Parietal lobe (tissue), 1 donor: ENCODE data around the gene ZDHHC11. TPM values are rescaled to one million over a fixed set of nuclear protein-coding genes. Genes with fewer than 3 reads are reported as not detected.

Experiments
- total RNA-seq: library from RNA; depleted of rRNA; stranded (reverse); fragments of >200 nt; gene quantifications from one replicate; pipeline ENCODE4 v1.2.3, GENCODE V29; 2014

The ZDHHC11 gene
- 27.5 TPM for total RNA-seq

GRCh38 chr5:850511-851006 lies at the start of gene ZDHHC11:
Gene ZDHHC11, minus strand, starts transcription at chr5:850986. Its CDS starts 384 bp downstream, at chr5:850602.

GRCh38 chr5:892394-893136 lies 41.8 kb upstream of the ZDHHC11 start, which contains the start of the genes BRD9 and TRIP13:
Gene BRD9, minus strand, starts transcription at chr5:892801. Its CDS starts 144 bp downstream, at chr5:892657.
Gene TRIP13, plus strand, starts transcription at chr5:892884. Its CDS starts 115 bp downstream, at chr5:892999.

GRCh38 chr5:784428-785177 lies 66.2 kb downstream of the ZDHHC11 start, which contains the start of gene ZDHHC11B:
Gene ZDHHC11B, minus strand, starts transcription at chr5:784729. Its CDS starts 17,810 bp downstream, at chr5:766919.

Other genes with a start within 250 kb of the ZDHHC11 start
- gene CEP72, start 238.6 kb downstream of the ZDHHC11 start, total RNA-seq, result 7.2 TPM
- gene TPPP, start 157.6 kb downstream of the ZDHHC11 start, total RNA-seq, result 22.2 TPM
- 17.5 TPM for gene ZDHHC11B, start 66.3 kb downstream of the ZDHHC11 start, total RNA-seq
- 66.7 TPM for gene BRD9, start 41.8 kb upstream of the ZDHHC11 start, total RNA-seq
- 8.1 TPM for gene TRIP13, start 41.9 kb upstream of the ZDHHC11 start, total RNA-seq
- gene NKD2, start 157.8 kb upstream of the ZDHHC11 start, total RNA-seq, result 4.1 TPM